K562 (cell line): ENCODE measurements around the gene TDRKH. TPM values are rescaled to one million over a fixed set of nuclear protein-coding genes. Genes with fewer than 3 reads are reported as not detected.
A peak's percentile ranks its signal among the peaks of the same experiment; 100 is the strongest.

Source experiments
- ARID4B ChIP-seq: sonication (generic); formaldehyde crosslinking; IDR thresholded peaks from 2 replicates; pipeline ENCODE4 v1.8.0; 2022; ENCODE audit warnings: mild to moderate bottlenecking, missing genetic modification reagents
- CEBPB ChIP-seq: fragments of 450-650 bp; IDR thresholded peaks from 2 replicates; pipeline ENCODE4 v1.6.1; 2016; ENCODE audit warnings: missing genetic modification characterization, missing compliant biosample characterization
- ETV6 ChIP-seq, 3 experiments: fragments of 150-350 bp in 1 of 3; sonication (generic) in 1 of 3; formaldehyde crosslinking in 1 of 3; IDR thresholded peaks; 2 replicates each; pipeline versions ENCODE4 v1.6.1 to v1.8.0; 2014 to 2022; ENCODE audit warnings: borderline replicate concordance in 2 of 3, low read depth in 2 of 3, antibody characterized with exemption in 1 of 3, low read length in 1 of 3, mild to moderate bottlenecking in 1 of 3, missing genetic modification reagents in 1 of 3
- HMG20A ChIP-seq: fragments of 450-650 bp; formaldehyde crosslinking; conservative IDR thresholded peaks from 2 replicates; pipeline ENCODE4 v1.4.0; 2020; ENCODE audit warnings: mild to moderate bottlenecking, mixed read lengths
- KDM2B ChIP-seq: fragments of 250-450 bp; sonication (Bioruptor Pico); IDR thresholded peaks from 2 replicates; pipeline ENCODE4 v1.8.0; 2021; ENCODE audit warnings: mild to moderate bottlenecking, moderate library complexity
- NBN ChIP-seq: fragments of 450-650 bp; IDR thresholded peaks from 2 replicates; pipeline ENCODE4 v1.6.1; 2016; ENCODE audit warnings: low read depth, mild to moderate bottlenecking
- POU5F1 ChIP-seq: fragments of 150-350 bp; IDR thresholded peaks from 2 replicates; pipeline ENCODE4 v1.6.1; 2014; ENCODE audit warnings: borderline replicate concordance, low read length, low read depth, mild to moderate bottlenecking; ENCODE audit not compliant: partially characterized antibody
- SMAD4 ChIP-seq: fragments of 250-450 bp; sonication (Bioruptor Pico); conservative IDR thresholded peaks from 2 replicates; pipeline ENCODE4 v1.8.0; 2021; ENCODE audit warnings: inconsistent platforms, mild to moderate bottlenecking, moderate library complexity
- TAL1 ChIP-seq: fragments of 450-650 bp; IDR thresholded peaks from 2 replicates; pipeline ENCODE4 v1.6.1; 2016; ENCODE audit warnings: mild to moderate bottlenecking
- TARDBP ChIP-seq: fragments of 450-650 bp; IDR thresholded peaks from 2 replicates; pipeline ENCODE4 v1.6.1; 2016
- TEAD4 ChIP-seq, 2 experiments: sonication (generic) in 1 of 2; formaldehyde crosslinking in 1 of 2; IDR thresholded peaks; 2 replicates each; pipeline versions ENCODE4 v1.6.1 to v1.8.0; 2012 to 2022; ENCODE audit warnings: borderline replicate concordance in 1 of 2, inconsistent platforms in 1 of 2, low read length in 1 of 2, mild to moderate bottlenecking in 1 of 2, missing genetic modification reagents in 1 of 2
- ZKSCAN8 ChIP-seq: fragments of 200-800 bp; sonication (Bioruptor generic); IDR thresholded peaks from 2 replicates; pipeline ENCODE4 v1.6.1; 2016; ENCODE audit warnings: missing genetic modification characterization, missing compliant biosample characterization
- ZNF76 ChIP-seq: fragments of 250-450 bp; sonication (Bioruptor Pico); IDR thresholded peaks from 2 replicates; pipeline ENCODE4 v1.4.0; 2020; ENCODE audit warnings: mild to moderate bottlenecking, moderate library complexity, borderline replicate concordance
- polyA plus RNA-seq, 8 experiments: library from polyadenylated mRNA; depleted of rRNA in 4 of 8; stranded (reverse) in 5 of 8; unstranded in 3 of 8; fragments of >200 nt; fragmentation: Nextera tagmentation in 2 of 8; fragmentation: Illumina TruSeq in 1 of 8; extraction: Ambion mirVana in 2 of 8; extraction: Trizol in 1 of 8; gene quantifications; 2 replicates each; pipeline versions ENCODE4 v1.2.1 to v1.2.3, GENCODE V29; 2011 to 2014; ENCODE audit warnings: inconsistent platforms in 1 of 8, missing spikeins in 1 of 8
- total RNA-seq, 7 experiments: library from RNA; depleted of rRNA in 6 of 7; stranded (reverse); fragments of >200 nt in 6 of 7; fragmentation: Illumina TruSeq in 2 of 7; extraction: Trizol in 2 of 7; gene quantifications; 2 replicates each; pipeline versions ENCODE4 v1.2.1 to v1.2.3, GENCODE V29; 2011 to 2021; ENCODE audit warnings: low replicate concordance in 1 of 7
- TF ChIP-seq, protein P1 (sequence below): sonication (generic); formaldehyde crosslinking; IDR thresholded peaks from 2 replicates; pipeline ENCODE4 v1.8.1; 2023; ENCODE audit warnings: mild to moderate bottlenecking, missing genetic modification reagents
- TF ChIP-seq, protein P2 (sequence below): sonication (generic); formaldehyde crosslinking; IDR thresholded peaks from 2 replicates; pipeline ENCODE4 v1.9.0; 2022; ENCODE audit warnings: mild to moderate bottlenecking, missing genetic modification reagents
- TF ChIP-seq, protein P3 (sequence below), 2 experiments: fragments of 200-800 bp in 1 of 2; sonication (Bioruptor generic) in 1 of 2; sonication (generic) in 1 of 2; formaldehyde crosslinking in 1 of 2; IDR thresholded peaks in 1 of 2; conservative IDR thresholded peaks in 1 of 2; 2 replicates each; pipeline versions ENCODE4 v1.5.0 to v1.6.1; 2016 to 2020; ENCODE audit warnings: missing compliant biosample characterization in 1 of 2, missing genetic modification characterization in 1 of 2, missing genetic modification reagents in 1 of 2

TDRKH gene
- total and polyA plus RNA-seq, 9 of the 15 experiments (the other 6 are each of a cell fraction or from before 2014, with no cell fraction given): 4.3 to 21.3 (median 8.4) TPM

DNA sequence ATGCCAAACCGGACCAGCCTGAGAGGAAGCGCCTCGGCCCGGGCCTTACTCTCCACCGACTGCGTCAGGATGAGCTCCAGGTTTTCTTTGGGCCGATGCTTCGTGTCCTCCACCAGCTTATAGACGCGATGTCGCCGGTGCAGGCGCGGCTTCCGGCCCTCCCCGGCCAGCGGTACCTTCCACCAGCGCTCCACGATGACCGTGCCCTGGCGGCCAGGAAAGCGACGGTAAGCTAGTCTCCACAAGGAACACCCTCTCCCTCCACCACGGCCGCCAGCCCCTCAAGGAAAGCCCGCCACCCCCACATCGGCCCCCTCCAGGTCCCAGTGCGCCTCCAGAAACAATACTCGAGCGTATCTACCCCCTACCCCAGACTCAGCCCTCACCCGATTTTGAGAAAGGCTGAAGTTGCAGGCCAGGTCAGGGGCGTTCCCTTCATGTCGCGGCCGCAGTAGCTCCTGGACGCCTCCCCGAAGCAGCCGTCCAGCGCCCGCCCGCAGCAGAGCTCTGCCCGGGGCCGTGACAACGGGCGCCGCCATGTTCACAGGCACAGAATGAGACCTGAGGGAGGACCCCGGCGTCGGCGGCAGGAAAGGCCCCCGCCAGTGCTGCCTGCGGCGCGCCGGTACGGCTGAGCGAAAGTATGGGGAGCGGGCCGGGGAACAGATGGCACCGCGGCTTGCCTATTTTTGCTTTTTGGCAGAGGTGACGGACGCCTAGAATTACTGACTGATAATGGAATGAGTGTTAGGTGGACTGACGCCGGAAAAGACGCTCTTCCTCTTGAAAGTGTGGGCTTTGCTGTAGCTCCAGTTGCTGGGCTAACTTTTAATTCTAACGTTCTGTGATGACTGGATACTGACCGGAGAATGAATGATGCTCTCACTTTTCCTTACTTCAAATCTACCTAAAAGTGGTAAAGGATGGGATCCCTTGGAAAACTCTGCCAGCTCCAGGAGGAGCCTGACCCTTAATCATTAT is 27.1 kb downstream of the TDRKH start, which contains the start of gene MRPL9 (continued):
- TF ChIP-seq HMG20A (CRISPR knock-in tag) (no peak), KDM2B (CRISPR knock-in tag) (0 out of 2 replicates have a peak, but pooled peaks have one; percentile 10), ZKSCAN8 (no peak), ARID4B (CRISPR knock-in tag) (peak; percentile 50; the same call in 1 of the 2 replicates), TEAD4 (IDR thresholded peaks at IDR 0.05; ENCODE audit: low read length) (0 out of 2 replicates have a peak, but pooled peaks have one; percentile 9), TEAD4 (CRISPR knock-in tag; IDR thresholded peaks at IDR 0.05; ENCODE audit: borderline replicate concordance) (no peak), ZNF76 (no peak), ETV6 (IDR thresholded peaks at IDR 0.05; ENCODE audit: borderline replicate concordance in 1 of 2, low read depth in 2 of 2, low read length in 1 of 2) (no peak), ETV6 (CRISPR knock-in tag; IDR thresholded peaks at IDR 0.05; ENCODE audit: borderline replicate concordance) (peak; percentile 55; the same call in 1 of the 2 replicates), POU5F1 (no peak), SMAD4 (CRISPR knock-in tag) (peak; percentile 84), TARDBP (0 out of 2 replicates have a peak, but pooled peaks have one; percentile 59), TAL1 (peak; percentile 30; the same call in 1 of the 2 replicates), NBN (no peak), CEBPB (tag) (no peak)
- TF ChIP-seq, protein P1, sequence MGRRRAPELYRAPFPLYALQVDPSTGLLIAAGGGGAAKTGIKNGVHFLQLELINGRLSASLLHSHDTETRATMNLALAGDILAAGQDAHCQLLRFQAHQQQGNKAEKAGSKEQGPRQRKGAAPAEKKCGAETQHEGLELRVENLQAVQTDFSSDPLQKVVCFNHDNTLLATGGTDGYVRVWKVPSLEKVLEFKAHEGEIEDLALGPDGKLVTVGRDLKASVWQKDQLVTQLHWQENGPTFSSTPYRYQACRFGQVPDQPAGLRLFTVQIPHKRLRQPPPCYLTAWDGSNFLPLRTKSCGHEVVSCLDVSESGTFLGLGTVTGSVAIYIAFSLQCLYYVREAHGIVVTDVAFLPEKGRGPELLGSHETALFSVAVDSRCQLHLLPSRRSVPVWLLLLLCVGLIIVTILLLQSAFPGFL (CRISPR knock-in tag): no peak
- TF ChIP-seq, protein P2, sequence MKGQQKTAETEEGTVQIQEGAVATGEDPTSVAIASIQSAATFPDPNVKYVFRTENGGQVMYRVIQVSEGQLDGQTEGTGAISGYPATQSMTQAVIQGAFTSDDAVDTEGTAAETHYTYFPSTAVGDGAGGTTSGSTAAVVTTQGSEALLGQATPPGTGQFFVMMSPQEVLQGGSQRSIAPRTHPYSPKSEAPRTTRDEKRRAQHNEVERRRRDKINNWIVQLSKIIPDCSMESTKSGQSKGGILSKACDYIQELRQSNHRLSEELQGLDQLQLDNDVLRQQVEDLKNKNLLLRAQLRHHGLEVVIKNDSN (CRISPR knock-in tag): no peak
- TF ChIP-seq, protein P3, sequence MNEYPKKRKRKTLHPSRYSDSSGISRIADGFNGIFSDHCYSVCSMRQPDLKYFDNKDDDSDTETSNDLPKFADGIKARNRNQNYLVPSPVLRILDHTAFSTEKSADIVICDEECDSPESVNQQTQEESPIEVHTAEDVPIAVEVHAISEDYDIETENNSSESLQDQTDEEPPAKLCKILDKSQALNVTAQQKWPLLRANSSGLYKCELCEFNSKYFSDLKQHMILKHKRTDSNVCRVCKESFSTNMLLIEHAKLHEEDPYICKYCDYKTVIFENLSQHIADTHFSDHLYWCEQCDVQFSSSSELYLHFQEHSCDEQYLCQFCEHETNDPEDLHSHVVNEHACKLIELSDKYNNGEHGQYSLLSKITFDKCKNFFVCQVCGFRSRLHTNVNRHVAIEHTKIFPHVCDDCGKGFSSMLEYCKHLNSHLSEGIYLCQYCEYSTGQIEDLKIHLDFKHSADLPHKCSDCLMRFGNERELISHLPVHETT (CRISPR knock-in tag; conservative IDR thresholded peaks at IDR 0.05 in 1 of 2, IDR thresholded peaks at IDR 0.05 in 1 of 2): peak in 1 of 2 experiments; percentile 81; a peak in 2 of 4 replicates
